ENCODE measurements around the gene BAZ1B.

DNA sequence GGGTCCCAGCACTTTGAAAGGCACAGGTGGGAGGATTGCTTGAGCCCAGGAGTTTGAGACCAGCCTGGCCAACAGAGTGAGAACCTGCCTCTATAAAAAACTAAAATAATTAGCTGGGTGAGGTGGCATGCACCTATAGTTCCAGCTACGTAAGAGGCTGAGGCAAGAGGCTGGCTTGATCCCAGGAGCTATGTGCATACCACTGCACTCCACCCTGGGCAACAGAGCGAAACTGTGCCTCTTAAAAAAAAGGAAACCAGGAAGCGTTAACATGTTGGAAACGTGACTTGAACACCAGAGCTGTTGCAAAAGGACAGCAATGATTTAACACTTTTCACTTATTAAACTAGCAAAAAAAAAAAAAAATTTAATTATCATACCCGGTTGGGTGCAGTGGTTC is 12.6 kb downstream of the BAZ1B start:
- TF ChIP-seq, protein P1, sequence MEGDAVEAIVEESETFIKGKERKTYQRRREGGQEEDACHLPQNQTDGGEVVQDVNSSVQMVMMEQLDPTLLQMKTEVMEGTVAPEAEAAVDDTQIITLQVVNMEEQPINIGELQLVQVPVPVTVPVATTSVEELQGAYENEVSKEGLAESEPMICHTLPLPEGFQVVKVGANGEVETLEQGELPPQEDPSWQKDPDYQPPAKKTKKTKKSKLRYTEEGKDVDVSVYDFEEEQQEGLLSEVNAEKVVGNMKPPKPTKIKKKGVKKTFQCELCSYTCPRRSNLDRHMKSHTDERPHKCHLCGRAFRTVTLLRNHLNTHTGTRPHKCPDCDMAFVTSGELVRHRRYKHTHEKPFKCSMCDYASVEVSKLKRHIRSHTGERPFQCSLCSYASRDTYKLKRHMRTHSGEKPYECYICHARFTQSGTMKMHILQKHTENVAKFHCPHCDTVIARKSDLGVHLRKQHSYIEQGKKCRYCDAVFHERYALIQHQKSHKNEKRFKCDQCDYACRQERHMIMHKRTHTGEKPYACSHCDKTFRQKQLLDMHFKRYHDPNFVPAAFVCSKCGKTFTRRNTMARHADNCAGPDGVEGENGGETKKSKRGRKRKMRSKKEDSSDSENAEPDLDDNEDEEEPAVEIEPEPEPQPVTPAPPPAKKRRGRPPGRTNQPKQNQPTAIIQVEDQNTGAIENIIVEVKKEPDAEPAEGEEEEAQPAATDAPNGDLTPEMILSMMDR (IDR thresholded peaks at IDR 0.05; ENCODE audit: insufficient read depth, low read length, poor library complexity, severe bottlenecking), result no peak
- TF ChIP-seq EZH2phosphoT487 (conservative IDR thresholded peaks at IDR 0.05; ENCODE audit: low read length), result no peak

All from SU-DHL-6 (cell line).